GM21717 (cell line): ENCODE results near the gene RORC.
"Not testable (repeated sequence)": the region's sequence is repeated elsewhere in the genome, so short reads cannot be mapped to it uniquely, and the experiment has no call there.

Experiments
- ATAC-seq: cut with Tn5 transposase; IDR thresholded peaks from one replicate; pipeline ENCODE4 v1.9.1; 2021; ENCODE audit warnings: mild to moderate bottlenecking, moderate library complexity; ENCODE audit not compliant: unreplicated experiment

Gene RORC

GRCh38 chr1:151809290-151809984 is 22.2 kb downstream of the RORC start:
- ATAC-seq, result no peak

DNA sequence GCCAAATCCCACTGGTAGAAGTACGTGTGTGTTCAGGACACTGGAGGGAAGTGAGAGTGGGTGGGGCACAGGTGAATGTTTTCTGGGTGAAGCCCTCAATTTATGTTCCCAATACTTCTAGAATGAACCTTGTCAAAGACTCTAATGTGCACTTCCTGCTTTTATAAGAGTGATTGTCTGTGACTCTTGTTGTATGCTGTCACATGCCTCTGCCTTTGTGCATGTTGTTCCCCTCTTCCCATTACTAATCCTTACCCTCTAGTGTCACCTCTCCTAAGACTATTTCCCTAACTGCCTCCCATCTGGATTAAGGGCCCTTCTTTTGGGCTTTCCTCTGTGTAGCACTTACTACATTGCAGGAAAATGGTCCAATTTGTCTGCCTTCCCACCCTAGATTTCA is 23.8 kb downstream of the RORC start:
- no peak for ATAC-seq

- ATAC-seq, result no peak
Measured at GRCh38 chr1:151807131-151807530, 24.5 kb downstream of the RORC start.

GRCh38 chr1:151806170-151806569 is 25.4 kb downstream of the RORC start:
- ATAC-seq, result no peak

- no peak for ATAC-seq
Measured at GRCh38 chr1:151805066-151805820, 26.4 kb downstream of the RORC start, which contains the start of gene LINGO4. TSS of gene LINGO4 (minus strand) at chr1:151805419. CDS start at chr1:151802704, 2,715 bp downstream.

- no peak for ATAC-seq
Measured at GRCh38 chr1:151803915-151804314, 27.7 kb downstream of the RORC start.

DNA sequence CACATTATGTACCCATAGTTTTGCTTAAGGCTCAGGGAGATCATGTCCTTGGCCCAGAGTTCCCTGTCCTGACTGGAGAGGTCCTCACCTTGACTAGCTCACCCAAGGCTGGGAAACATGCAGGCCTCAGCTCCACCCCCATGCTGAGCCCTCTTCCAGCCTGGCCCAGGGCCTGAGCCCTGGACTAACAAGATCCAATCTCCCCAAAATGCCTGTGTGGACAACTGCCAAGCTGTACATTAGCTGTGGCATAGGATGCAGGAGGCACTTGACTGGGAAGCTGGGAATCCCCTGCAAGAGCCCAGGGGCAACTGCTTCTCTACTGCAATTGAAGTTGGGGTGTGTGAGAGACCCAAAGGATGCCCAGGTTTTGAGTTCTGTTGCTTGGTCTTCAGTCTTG is 28.4 kb downstream of the RORC start:
- ATAC-seq, result no peak

GRCh38 chr1:151802372-151802771 is 29.2 kb downstream of the RORC start:
- ATAC-seq, result no peak

GRCh38 chr1:151801846-151802245 is 29.8 kb downstream of the RORC start:
- no peak for ATAC-seq

- ATAC-seq, result no peak
Measured at GRCh38 chr1:151801310-151801820, 30.2 kb downstream of the RORC start.

DNA sequence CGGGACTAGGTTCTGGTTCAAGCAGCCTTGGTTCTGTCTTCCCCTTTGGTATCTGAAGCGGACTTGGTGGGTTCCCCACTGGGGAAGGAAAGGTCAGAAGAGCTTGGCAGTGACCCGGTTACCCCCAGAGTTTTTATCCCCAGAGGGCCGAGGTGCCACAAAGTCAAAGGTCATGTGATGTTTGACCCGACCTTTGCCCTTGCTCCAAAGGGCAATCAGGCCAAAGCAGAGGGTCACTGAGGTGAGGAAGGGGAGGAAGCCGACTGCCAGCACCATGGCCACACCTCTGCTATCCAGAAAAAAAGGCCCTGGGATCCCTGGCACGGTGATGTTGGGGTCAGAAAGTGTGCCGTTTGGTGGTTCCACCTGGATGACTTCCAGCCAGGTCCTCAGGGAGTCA is 30.8 kb downstream of the RORC start:
- no peak for ATAC-seq

- no peak for ATAC-seq
Measured at GRCh38 chr1:151799179-151800022, 32.2 kb downstream of the RORC start.

DNA sequence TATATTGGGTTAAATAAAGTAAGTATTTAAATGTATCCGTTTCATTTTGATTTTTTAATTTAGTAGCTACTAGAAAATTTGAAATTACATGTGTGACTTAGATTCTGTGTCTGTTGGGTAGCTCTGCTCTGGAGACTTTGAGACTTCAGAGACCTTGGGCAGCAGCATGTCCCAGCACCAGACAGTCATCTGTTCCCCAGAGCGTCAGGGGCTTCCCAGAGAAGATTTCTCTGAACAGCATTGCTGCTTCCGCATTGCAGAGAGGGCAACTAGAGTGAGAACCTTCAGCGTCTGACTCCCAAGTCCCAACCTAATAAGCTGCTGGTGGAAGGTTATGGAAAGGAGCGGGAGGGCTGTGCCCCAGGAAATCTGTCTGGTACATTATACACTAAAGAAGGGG is 33.0 kb downstream of the RORC start:
- ATAC-seq, result no peak

GRCh38 chr1:151790940-151791651 is 40.5 kb downstream of the RORC start:
- peak; percentile 7 for ATAC-seq

DNA sequence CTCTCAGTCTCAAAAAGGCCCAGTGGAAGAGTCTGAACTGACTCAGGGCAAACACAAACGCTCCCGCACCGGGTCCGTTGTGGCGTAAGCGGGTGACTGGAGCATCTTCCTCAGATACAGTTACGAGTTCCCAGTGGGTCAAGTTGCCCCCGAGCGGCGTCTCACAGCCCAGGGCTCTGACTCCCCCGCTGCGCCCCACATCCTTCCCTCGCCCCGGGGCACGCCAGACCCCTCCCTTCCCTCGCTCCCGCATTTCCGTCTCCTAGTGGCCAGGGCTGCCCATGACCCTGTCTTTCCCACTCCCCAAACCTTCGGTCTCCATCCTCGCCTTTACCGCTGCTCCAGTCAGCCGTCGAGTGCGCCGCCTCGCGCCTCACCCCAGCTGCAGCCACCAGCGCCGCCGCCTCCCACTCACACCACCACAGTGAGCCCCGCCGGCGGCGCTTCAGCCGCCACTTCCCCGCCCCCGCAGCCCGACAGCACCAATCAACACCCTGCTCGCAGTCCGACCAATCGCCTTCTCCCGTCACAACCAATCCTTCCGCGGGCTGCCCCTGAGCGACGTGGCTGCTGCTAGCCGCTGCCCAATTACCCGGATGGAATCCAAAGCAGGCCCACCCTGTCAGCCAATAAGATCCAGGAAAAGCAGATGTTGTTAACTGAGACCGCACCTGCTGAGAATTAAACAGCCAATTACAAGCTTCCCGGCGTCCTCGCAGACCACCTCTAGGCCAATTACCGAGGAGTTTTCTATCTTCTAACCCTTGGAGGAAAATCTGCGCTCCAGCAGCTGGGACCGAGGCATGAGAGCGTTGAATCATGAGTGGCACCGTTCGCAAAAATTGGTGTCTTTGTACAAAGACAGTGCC is 41.3 kb downstream of the RORC start, which contains the start of gene TDRKH:
Gene TDRKH, minus strand, starts transcription at position 430 of the 869 bp plus-strand sequence. CDS start 7,478 bp downstream, outside the sequence.
- ATAC-seq, result peak; percentile 93

GRCh38 chr1:151787689-151788088 is 43.9 kb downstream of the RORC start:
- no peak for ATAC-seq

DNA sequence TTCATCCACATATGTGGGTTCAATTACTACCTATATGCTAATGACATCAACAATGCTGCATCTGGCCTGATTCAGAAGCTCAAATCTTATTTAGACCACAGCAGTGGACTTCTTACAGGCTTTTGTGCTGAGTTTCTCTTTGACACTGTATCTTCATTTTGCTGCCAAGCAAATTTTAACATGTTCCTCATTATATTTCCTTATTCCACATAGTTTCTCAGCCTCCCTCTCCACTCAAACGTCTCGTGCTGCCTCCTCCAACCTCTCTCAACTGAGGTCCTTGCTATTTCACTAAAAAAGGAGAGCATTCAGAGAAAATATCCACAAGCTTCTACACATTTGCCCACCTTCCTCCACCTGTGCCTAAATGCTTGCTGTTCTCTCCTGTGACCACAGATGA is 47.8 kb downstream of the RORC start:
- ATAC-seq, result no peak

- no peak for ATAC-seq
Measured at GRCh38 chr1:151782741-151783140, 48.9 kb downstream of the RORC start.

DNA sequence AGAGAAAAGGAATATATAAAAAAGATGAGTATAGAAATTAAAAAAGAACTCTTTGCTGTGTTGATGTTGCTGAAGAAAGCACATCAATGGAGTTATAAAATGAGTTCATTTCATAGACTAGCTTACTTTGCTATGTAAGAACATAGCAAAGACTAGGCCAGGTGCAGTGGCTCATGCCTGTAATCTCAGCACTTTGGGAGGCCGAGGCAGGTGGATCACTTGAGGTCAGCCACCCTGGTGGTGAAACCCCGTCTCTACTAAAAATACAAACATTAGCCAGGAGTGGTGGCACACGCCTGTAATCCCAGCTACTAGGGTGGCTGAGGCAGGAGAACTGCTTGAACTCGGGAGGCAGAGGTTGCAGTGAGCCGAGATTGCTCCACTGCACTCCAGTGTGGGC is 49.6 kb downstream of the RORC start:
- ATAC-seq, result not testable (repeated sequence)
